NCI-H146 treated with DMSO at 0.1 percent for 48 hours (cell line): ENCODE results near the gene NCKAP5.

ENCODE experiments used
- DNase-seq: peaks from one replicate; lab custom pipeline; 2025; ENCODE audit not compliant: unreplicated experiment; lab: John Stamatoyannopoulos, UW

Gene NCKAP5

DNA sequence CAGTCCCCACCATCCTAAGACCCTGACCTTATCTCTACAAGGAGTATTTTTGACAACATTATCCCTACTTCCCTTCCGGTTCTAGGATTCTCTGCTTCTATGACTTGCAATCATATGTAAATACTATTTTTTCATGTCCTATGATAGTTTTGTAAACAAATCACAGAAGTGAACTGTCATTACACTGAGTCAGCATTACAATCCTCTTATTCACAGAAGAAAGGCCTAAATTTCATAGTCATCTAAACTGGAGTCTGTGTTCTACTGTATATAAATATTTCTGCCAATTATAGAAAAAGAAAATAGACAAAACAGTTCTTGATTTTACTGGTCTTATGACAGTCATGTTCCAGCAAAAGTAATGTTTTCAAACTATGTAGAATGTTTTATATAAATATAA, 265.1 kb downstream of the NCKAP5 start:
- no peak for DNase-seq

DNA sequence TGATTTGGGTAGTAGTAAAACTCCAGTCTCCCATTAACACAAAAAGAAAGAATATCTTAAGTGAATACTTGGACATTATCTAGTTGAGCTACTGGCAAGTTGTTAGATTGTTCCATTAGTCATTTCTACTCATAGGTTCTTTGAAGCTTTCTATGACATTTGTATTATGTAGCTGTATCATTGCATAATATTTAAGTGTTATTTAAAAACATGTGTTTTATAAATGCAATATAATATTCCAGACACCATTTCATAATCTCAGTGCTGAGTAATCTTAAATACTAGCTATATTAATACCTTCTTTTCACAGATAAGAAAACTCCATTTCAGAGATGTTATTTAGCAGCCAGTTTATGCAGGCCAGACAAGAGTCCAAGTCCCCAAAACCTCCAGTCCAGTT, 271.9 kb downstream of the NCKAP5 start:
- no peak for DNase-seq

DNA sequence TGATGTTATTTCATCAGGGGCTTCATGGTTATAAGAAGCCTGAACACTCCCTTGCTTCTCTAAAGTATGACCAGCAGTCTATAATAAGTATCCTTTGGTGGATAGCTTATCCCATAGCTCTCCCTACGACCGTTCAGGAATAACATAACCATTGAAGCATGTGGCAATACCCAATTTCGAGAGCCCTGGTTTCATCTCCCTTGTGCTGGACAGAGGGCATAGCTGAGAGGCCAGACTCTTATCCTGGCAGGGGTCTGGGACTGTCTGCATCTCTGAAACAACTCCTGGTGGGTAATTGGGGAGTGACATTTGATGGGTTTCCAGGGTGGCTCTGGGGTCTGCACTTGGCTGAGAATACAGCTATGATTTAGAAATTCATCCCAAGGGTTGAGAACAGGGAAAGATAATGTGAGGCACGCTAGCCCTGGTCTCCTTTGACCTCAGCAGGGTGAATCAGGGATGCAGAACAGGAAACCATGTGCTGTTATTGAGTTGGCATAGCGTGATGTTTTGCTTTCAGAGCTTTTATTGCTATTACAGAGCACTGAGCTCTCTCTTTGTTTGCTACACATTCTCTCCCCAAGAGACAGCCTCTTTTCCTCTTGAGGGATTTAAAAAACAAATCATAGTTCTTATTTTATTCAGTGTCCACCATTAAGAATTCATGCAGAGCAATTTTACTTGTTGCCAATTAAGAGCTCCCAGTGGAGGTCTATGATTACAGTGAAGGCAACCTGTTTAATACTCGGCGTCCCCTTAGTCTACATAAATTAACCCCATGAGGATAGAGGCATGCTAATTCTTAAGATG, 274.5 kb downstream of the NCKAP5 start:
- no peak for DNase-seq

DNA sequence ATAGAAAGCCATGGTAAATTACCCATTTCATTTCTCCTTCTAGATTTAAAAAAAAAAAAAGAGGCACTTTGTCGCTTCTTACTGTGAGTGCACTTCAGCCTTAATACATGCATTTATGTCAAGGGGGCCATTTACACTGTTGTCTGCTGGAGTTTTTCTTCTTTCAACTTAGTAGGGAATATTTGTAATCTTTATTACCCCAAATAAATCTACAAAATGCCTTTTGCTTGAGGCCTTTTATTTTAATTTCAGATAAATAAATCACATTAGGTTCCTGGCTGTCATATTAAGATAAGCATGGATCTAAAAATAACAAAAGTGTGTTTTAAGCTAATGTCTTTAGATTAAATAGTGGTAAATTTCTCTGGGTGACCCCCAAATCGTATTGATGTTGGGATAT, 276.0 kb downstream of the NCKAP5 start:
- DNase-seq: no peak

DNA sequence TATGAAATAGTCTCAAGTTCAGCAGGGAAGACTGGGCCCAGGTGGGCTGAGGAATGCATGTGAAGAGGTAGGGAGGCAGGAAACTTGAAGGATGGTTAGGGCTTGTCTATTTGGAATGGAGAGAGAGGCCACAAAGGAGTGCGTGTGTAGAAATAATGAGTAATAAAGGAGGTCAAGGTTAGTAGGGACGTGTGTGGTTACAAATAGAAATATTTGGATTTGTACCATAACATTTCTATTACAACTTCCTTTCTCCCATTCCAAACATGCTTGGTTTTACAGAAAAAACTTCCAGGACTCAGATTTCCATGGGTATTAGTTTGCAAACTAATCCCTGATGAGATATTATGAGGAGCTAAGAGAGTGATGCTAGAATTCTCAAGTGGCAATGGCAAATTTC, 280.6 kb downstream of the NCKAP5 start:
- no peak for DNase-seq

DNA sequence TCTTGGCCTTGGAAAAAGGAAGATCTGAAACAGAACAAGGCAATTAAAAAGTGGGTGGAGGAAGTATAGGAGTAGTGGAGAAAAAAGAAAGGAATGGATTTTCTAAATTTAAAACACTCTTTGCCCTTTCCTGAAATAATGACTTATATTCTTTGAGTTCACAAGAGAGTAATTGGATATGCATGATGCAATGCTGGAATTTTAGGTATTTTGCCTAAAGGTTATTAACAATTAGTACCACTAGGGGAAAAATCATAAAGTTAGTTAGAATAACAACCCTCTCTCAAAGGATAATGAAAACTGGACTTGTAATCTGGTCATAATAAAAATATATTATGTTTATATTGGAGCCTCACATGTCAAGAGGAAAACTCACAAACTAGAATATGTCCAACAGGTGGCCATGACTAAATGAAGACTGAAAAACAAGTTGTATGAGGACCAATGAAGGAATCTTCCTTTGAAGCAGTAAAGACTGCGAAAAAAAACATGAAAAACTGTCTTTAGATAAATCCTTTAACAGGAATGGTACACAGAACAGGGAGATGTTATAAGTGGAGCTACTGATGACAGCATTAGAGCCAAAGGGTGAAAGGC, 281.8 kb downstream of the NCKAP5 start:
- DNase-seq: no peak

DNA sequence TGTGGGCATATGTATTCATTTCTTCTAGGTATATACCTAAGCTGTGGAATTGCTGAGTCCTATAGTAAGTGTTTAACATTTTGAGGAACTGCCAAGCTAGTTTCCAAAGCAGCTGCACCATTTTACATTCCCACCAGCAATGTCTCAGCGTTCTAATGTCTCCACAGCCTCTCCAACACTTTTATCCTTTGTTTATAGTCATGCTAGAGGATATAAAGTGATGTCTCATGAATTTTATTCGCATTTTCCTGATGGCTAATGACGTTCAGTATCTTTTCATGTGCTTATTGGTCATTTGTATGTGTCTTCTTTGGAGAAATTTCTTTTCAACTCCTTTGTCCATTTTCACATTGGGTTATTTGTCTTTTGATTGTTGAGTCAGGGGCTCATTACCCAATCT, 295.2 kb downstream of the NCKAP5 start:
- DNase-seq: no peak

DNA sequence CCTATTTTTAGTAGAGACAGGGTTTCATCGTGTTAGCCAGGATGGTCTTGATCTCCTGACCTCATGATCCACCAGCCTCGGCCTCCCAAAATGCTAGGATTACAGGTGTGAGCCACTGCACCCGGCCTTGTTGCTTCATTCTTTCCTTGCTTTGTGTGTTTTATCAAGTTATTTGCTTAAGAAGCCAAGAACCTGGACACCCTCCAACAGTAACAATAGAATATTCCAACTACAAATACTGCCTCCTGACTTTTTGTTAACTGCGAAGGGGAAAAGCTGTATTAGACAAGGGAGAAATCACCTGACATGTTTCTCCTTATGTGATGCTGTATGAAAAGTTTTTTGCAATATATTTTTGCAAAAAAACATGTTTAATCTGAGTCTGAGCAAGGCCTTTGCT, 297.2 kb downstream of the NCKAP5 start:
- no peak for DNase-seq

DNA sequence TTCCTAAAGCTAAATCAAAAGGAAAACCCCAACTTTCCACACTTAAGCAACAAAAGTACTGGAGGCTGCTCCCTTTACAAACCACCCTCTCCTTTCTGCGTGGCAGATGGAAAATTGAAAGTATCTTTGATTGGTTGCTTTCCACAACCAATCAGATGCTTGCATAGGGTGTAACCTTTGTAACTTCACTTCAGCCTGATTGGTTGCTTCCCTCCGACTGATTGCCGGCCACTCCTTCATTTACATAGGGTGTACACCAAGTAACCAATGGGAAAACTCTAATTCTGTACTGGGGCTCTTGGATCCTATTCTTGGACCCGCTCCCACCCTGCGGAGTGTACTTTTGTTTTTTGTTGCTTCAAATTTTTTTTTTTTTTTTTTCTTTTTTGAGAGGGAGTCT, 297.7 kb downstream of the NCKAP5 start:
- DNase-seq: no peak

DNA sequence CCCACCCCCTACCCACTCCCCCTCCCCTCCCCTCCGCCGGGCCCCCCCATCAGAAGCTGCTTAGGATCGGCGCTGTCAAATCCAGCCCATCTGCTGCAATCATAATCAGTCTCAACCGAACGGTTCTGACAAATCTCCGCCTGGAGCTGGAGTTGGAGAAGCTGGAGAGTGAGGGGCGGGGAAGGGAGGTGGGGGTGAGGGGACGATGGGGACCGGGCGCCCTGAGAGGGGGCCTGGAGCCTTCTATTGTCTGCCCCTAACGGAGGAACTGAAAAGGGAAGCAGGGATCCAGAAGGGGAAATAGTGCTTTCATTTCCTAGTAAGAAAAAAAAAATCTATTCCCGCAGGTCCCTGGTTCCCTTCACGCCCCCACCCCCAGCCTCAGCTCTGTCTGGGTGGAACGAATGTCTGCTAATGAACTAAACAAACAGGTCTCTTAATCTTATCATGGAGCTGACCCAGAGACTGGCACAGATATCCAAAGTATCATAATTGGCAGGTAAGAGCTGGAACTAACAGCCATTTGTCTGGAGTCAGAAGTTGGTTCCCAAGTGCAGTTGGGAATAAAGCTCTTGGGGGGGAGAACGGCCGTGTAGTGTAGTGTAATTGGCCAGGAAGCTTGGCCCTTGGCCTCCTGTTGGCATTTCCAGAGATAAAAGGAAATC, 301.2 kb downstream of the NCKAP5 start:
- no peak for DNase-seq

DNA sequence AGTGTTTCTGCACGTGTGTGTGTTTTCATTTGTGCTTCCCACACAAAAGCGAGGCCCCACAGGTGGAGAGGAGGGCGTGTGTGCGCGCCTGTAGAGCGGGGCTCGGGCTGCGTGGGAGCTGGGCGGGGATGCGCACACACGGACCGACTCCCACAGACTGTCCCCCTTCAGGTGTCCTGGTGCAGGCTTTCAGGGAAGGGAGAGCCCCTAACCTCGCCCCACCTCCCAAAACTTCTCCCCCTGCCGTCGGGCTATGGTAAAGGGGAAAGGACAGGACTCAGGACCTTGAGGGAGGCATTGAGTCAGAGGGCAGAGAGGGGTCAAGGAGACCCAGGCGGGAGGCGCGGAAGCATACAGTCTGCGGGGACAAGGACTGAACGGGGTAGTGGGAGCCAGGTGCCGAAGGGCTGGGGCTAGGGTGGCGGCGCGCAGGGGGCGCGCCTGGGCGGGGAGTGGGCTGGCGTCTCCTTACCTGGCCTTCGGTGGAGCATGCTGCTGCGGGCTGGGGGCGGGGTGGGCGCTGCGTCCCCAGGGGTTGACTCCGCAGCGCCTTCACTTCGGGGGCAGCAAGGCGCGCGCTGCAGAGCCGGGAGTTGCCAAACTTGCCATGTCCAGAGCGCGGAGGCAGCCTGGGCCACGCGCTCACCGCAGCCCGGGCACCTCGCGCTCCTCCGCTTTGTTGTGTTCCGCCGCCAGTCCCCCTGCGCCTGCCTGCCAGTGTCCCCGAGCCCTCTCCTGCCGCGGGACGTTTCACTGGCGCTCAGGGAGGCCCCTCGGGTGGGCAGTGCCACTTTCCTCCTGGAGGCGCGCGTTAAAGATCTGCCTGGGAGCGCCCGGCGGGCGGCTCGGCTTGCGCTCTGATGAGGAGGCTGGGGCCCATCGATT, 302.0 kb downstream of the NCKAP5 start:
- DNase-seq: no peak

DNA sequence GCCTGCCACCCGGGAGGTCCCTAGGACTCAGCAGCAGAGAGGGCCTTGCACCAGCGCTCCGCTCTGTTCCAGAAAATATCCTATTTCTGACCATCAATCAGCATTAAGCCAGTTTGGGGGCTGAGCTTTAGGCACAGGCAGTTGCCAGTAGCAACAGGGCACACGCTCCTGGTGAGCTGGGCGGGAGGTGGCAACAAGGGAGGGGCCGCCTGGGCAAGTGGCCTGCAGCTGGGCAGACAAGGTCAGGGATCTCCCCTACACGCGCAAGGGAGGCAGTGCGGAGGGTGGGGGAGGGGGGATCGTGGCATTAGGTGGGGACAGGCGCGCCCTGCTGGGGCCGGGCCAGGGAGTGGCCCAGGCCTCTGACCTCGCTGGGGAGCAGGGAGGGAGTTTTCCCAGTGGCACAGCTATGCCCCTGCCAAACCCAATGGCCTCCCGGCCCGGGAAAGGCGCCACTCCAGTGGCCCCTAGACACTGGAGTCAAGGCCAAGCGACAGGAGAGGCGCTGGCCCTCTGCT, 302.8 kb downstream of the NCKAP5 start:
- DNase-seq: no peak

DNA sequence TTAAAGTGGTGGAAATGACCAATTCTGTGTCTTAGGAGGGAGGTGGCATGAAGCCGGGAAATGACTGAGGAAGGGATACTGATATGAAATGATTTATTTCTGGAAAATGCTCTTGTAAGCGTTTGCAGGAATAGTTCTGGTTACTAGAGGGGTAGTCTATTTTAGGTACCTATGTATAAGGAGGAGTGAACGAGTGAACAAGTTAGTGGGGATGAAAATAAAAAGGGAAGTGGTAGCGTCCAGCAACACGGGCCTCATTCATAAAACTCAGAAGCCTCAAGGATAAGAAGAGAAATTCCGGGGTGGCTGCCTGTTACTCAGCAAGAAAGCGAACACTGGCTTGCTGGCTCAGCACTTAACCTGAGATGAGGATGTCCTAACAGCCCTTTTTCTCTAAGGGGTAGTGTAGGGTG, 303.3 kb downstream of the NCKAP5 start:
- no peak for DNase-seq

DNA sequence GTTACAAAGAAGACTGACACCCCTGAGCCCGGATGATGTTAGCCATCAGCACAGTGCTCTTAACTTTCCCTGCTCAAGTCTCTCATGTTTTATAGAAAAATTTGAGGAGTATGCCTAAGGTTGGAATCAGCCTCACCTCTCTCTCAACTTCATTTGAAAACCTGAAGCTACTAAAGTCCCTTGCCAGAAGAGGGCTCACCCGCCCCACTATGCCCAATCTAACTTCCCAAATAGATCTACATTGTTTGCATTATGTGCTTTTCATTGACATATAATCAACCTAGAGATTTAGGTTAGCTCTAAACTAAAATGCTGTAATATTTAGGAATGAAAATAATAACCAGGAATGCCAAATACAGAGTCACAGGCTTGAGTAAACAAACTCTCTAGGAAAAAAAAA, 305.4 kb downstream of the NCKAP5 start:
- DNase-seq: no peak

DNA sequence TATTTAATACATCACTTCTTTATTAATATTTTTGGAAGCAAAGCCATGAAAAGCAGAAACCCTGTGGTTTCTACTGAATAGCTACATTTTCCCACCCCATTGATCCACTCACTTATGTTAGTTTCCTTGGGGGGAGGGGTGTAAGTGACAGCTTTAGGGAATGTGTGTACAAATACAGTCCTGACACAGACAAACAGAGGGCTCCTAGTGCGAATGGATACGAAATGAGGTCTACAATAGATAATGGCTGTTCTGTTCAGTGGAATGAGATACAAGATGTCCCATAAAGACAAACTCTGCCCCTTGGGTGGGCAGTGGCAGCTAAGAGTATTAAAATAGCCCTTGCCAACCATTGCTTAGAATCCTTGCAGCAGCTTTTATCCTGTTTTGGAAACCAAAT, 312.9 kb downstream of the NCKAP5 start:
- no peak for DNase-seq

DNA sequence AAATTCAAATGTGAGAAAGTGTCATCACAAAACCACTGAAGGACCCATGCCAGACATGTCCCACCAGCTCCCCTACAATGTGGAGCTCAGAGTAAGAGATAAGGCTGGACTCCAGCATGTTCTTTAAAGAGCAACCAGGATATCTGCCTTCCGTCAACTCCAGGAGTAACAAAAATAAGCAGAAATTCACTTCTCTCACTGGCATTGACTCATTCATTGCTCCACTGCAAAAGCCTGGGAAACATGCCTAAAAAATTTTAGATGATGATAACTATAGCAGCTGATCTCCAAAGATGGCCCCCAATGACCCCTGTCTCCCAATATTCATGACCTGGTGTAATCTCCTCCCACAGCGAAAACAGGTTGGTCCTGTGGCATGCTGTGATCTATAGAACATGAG, 314.5 kb downstream of the NCKAP5 start:
- DNase-seq: no peak

DNA sequence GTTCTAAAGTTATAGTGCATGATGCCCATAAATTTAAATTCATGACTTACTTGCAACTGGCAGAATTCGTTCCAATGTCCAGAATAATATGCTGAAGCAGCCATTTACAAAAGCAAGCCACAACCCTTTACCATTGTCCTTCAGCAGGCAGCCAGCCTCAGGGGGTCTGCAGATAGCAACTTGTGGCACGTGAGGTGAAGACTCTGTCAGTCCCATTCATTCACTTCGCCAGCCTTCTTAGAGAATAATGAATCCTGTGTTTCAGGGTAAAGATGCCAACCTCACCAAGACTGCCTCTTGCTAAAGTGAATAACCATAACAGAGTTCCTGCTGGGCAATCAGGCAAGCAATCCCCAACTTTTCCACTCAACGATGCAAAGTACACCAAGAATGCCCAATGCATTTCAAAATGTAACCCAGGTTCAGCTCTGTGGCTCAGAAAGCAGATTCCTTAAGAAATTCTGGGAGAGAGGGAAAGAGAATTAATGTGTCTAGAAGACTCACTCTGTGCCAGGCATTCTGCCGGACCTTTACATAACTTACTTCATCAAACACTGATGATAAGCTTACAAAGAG, 315.4 kb downstream of the NCKAP5 start:
- no peak for DNase-seq

DNA sequence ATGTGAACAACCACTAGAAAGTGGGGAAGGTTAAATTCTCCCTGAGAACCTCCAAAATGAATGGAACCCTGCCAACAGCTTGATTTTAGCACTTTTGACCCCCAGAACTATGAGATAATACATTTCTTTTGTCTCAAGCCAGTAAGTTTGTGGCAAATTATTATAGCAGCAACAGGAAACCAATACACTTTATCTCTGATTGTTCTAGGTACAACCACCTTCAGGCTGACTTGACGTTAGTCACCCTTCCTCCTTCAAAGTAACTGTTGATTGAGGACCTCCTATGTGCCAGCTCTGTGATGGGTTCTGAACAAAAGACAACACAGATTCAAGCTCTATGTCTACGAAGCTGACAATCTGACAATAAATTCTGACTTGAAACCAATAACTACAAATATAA, 318.9 kb downstream of the NCKAP5 start:
- DNase-seq: no peak

DNA sequence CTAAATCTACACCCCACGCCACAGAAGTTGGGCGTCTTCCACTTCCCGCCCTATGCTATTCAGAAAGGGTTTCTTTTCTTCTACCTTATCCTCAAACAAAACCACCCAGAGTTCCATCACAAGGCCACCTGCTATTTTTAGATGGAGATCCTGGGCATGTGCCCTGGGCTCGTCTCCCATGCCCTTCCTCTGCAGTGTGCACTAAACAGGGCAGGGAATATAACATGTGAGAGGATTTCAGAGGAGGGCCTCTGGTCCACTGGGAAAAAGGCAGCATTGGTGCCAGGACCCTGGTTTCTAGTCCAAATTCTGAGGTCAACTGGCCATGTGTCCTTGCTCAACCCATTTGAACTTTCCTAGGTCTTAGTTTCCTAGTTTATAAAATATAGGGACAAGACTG, 320.0 kb downstream of the NCKAP5 start:
- no peak for DNase-seq

DNA sequence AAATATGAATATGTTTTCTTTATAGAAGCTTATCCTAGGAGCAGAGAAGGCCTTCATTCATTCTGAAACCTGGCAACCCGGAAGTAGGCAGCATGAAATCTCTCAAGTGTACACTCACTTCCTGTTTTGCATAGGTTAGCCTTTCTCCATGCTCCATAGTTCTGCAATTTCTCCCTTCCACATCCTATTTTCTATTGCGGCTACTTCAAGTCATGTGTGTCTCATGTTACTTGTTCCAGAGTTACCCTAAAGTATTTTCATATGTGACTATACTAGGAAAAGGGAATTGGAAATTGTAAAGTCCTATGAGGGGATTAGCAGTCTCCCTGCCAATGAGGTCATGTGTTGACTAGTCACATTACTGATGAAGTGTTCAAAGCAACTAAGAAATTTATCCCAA, 320.6 kb downstream of the NCKAP5 start:
- no peak for DNase-seq

DNA sequence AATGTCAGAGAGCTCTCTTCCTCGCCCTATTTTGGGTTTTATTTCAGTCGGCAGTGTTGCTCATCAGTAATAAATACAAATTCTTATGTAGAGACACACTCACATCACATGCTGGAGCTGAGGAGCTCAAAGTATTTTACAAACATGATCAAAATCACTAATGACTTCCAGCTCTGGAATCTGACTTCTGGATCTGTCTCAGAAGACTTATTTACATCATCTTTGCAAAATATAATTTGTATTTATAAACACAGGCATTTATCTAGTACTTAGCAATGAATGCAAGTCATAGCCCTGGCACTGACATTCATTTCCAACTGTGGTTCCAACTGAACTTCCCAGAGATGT, 327.1 kb downstream of the NCKAP5 start:
- no peak for DNase-seq
